GM18858 (cell line): ENCODE measurements around the gene CENPH.
"Not testable (repeated sequence)": the region's sequence is repeated elsewhere in the genome, so short reads cannot be mapped to it uniquely, and the experiment has no call there.

Experiments
- ATAC-seq: cut with Tn5 transposase; IDR thresholded peaks from one replicate; pipeline ENCODE4 v1.9.1; 2021; ENCODE audit not compliant: unreplicated experiment

Gene CENPH

GRCh38 chr5:69248019-69248418, 58.6 kb downstream of the CENPH start:
- no peak for ATAC-seq

GRCh38 chr5:69250593-69250992, 61.2 kb downstream of the CENPH start:
- no peak for ATAC-seq

GRCh38 chr5:69252437-69252836, 63.1 kb downstream of the CENPH start:
- no peak for ATAC-seq

- ATAC-seq: not testable (repeated sequence)
Observed at GRCh38 chr5:69255940-69256339, 66.6 kb downstream of the CENPH start.

- no peak for ATAC-seq
Observed at GRCh38 chr5:69257577-69257976, 68.2 kb downstream of the CENPH start.
